ENCODE results near the gene ZNF496.
"Not testable (repeated sequence)": the region's sequence is repeated elsewhere in the genome, so short reads cannot be mapped to it uniquely, and the experiment has no call there.

The ZNF496 gene

GRCh38 chr1:247366926-247367645 lies 35.4 kb upstream of the ZNF496 start:
- no peaks in the 10 kb centered on the region for H3K27me3 ChIP-seq (replicated peaks; ENCODE audit: control insufficient read depth, insufficient read depth, low read length)
- no peak overlapping the region for H3K4me3 ChIP-seq (replicated peaks; ENCODE audit: low read depth, low read length)
- TF ChIP-seq, protein P1, sequence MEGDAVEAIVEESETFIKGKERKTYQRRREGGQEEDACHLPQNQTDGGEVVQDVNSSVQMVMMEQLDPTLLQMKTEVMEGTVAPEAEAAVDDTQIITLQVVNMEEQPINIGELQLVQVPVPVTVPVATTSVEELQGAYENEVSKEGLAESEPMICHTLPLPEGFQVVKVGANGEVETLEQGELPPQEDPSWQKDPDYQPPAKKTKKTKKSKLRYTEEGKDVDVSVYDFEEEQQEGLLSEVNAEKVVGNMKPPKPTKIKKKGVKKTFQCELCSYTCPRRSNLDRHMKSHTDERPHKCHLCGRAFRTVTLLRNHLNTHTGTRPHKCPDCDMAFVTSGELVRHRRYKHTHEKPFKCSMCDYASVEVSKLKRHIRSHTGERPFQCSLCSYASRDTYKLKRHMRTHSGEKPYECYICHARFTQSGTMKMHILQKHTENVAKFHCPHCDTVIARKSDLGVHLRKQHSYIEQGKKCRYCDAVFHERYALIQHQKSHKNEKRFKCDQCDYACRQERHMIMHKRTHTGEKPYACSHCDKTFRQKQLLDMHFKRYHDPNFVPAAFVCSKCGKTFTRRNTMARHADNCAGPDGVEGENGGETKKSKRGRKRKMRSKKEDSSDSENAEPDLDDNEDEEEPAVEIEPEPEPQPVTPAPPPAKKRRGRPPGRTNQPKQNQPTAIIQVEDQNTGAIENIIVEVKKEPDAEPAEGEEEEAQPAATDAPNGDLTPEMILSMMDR (IDR thresholded peaks at IDR 0.05; ENCODE audit: insufficient read depth, low read length, poor library complexity, severe bottlenecking), result no peak
- DNase-seq (ENCODE audit: extremely low read depth, insufficient read length), result no peak
- H3K36me3 ChIP-seq (ENCODE audit: control insufficient read depth, insufficient read depth, low read length), result no peaks in the 10 kb centered on the region

DNA sequence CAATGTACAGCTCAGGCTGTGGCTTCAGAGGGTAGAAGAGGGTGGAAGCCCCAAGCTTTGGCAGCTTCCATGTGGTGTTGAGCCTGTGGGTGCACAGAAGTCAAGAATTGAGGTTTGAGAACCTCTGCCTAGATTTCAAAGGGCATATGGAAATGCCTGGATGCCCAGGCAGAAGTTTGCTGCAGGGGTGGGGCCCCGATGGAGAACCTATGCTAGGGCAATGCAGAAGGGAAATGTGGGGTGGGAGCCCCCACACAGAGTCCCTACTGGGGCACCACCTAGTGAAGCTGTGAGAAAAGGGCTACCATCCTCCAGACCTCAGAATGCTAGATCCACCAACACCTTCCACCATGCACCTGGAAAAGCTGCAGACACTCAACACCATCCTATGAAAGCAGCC lies 34.7 kb upstream of the ZNF496 start:
- H3K36me3 ChIP-seq (ENCODE audit: control insufficient read depth, insufficient read depth, low read length); H3K4me3 ChIP-seq (replicated peaks; ENCODE audit: low read depth, low read length); DNase-seq (ENCODE audit: extremely low read depth, insufficient read length); H3K27me3 ChIP-seq (replicated peaks; ENCODE audit: control insufficient read depth, insufficient read depth, low read length): not testable (repeated sequence)

DNA sequence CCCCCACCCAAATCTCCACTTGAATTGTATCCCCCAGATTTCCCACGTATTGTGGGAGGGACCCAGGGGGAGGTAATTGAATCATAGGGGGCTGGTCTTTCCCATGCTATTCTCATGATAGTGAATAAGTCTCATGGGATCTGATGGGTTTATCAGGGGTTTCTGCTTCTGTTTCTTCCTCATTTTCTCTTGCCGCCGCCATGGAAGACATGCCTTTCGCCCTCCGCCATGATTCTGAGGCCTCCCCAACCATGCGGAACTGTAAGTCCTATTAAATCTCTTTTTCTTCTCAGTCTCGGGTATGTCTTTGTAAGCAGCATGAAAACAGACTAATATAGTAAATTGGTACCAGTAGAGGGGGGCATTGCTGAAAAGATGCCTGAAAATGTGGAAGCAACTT lies 33.4 kb upstream of the ZNF496 start:
- Histone ChIP-seq H3K36me3 (ENCODE audit: control insufficient read depth, insufficient read depth, low read length) (no peaks in the 10 kb centered on the region), H3K4me3 (replicated peaks; ENCODE audit: low read depth, low read length) (no peak overlapping the region), H3K27me3 (replicated peaks; ENCODE audit: control insufficient read depth, insufficient read depth, low read length) (no peaks in the 10 kb centered on the region)
- no peak for DNase-seq (ENCODE audit: extremely low read depth, insufficient read length)
- TF ChIP-seq, protein P1 (IDR thresholded peaks at IDR 0.05; ENCODE audit: insufficient read depth, low read length, poor library complexity, severe bottlenecking), result no peak

- not testable (repeated sequence) for H3K36me3 ChIP-seq (ENCODE audit: control insufficient read depth, insufficient read depth, low read length); H3K27me3 ChIP-seq (replicated peaks; ENCODE audit: control insufficient read depth, insufficient read depth, low read length); DNase-seq (ENCODE audit: extremely low read depth, insufficient read length); H3K4me3 ChIP-seq (replicated peaks; ENCODE audit: low read depth, low read length)
Observed at GRCh38 chr1:247363000-247363399, 31.3 kb upstream of the ZNF496 start.

DNA sequence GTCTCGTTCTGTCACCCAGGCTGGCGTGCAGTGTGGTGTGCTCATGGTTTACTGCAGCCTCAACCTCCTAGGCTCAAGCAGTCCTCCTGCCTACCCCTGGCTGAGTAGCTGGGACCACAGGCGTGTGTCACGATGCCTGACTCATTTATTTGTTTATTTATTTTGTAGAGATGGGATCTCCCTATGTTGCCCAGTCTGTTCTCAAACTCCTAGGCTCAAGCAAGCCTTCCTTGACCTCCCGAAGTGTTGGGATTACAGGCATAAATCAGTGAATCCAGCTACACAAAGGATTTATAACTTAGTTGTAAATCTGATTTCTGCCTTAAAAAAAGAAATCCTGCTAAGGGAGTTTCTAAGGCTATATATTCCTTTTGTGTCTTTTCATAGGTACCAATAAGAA lies 30.5 kb upstream of the ZNF496 start:
- TF ChIP-seq, protein P1 (IDR thresholded peaks at IDR 0.05; ENCODE audit: insufficient read depth, low read length, poor library complexity, severe bottlenecking), result no peak
- DNase-seq (ENCODE audit: extremely low read depth, insufficient read length), result no peak
- no peak overlapping the region for H3K4me3 ChIP-seq (replicated peaks; ENCODE audit: low read depth, low read length)
- no peaks in the 10 kb centered on the region for H3K27me3 ChIP-seq (replicated peaks; ENCODE audit: control insufficient read depth, insufficient read depth, low read length)
- H3K36me3 ChIP-seq (ENCODE audit: control insufficient read depth, insufficient read depth, low read length), result no peaks in the 10 kb centered on the region

DNA sequence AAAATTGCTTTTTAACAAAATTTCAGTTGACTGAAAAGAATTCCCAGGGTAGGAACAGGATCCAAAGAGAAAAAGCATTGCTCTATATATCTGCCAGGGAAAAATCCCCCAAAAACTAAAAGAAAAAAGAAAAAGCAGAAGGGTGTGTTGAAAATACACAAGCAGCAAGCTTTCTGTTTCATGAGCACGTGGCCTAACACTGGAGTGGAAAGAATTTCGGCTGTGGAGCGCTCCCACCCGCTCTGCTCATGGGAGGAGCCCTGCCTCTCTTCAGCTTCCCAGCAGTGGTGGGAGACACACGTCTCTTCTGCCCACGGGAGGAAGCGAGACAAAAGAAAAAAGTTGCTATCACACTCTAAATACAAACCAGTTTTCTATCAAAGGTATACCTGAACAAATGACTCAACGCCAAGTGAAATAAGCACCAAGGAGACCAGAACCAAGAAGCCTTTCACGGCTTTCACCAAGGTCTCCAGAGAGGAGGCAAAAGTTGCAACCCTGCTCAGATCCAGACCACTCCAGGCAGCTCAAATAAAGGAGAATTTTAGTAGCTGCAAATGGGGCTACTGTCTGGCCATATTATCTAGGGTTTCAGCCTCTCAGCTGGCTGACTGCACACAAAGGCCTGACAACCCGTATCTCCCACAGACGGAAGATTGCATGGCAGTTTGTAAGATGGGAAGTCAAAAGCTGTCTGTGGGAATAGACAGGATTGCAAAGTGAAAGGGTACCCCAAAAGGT lies 29.5 kb upstream of the ZNF496 start:
- Histone ChIP-seq H3K4me3 (replicated peaks; ENCODE audit: low read depth, low read length) (no peak overlapping the region), H3K36me3 (ENCODE audit: control insufficient read depth, insufficient read depth, low read length) (no peaks in the 10 kb centered on the region), H3K27me3 (replicated peaks; ENCODE audit: control insufficient read depth, insufficient read depth, low read length) (no peaks in the 10 kb centered on the region)
- TF ChIP-seq, protein P1 (IDR thresholded peaks at IDR 0.05; ENCODE audit: insufficient read depth, low read length, poor library complexity, severe bottlenecking), result no peak
- no peak for DNase-seq (ENCODE audit: extremely low read depth, insufficient read length)

All from GM06990 (cell line).